HL-60 (cell line): ENCODE data around the gene CCER1.

Experiments used
- DNase-seq, 2 experiments: peaks; one replicate each; pipeline ENCODE4 v3.0.0-alpha.2; 2010 to 2020; ENCODE audit warnings: low read depth in 1 of 2, low spot score in 1 of 2
- H3K27ac ChIP-seq: fragments of 250-450 bp; sonication (Bioruptor Pico); replicated peaks from 2 replicates; pipeline ENCODE4 v1.5.1; 2020; ENCODE audit warnings: mild to moderate bottlenecking, moderate library complexity
- H3K27me3 ChIP-seq: fragments of 250-450 bp; sonication (Bioruptor Pico); 2 replicates; pipeline ENCODE4 v1.5.1; 2021; ENCODE audit warnings: mild to moderate bottlenecking, moderate library complexity; ENCODE audit not compliant: insufficient read depth, poor library complexity, severe bottlenecking
- H3K4me3 ChIP-seq: replicated peaks from 2 replicates; pipeline ENCODE4 v1.5.1; 2011; ENCODE audit warnings: mild to moderate bottlenecking, control low read depth, low read length; ENCODE audit not compliant: insufficient read depth
- GABPA ChIP-seq: IDR thresholded peaks from 2 replicates; pipeline ENCODE4 v1.6.1; 2012; ENCODE audit warnings: low read depth
- POLR2AphosphoS5 ChIP-seq: IDR thresholded peaks from 2 replicates; pipeline ENCODE4 v1.6.1; 2012; ENCODE audit warnings: low read depth
- SPI1 ChIP-seq: IDR thresholded peaks from 2 replicates; pipeline ENCODE4 v1.6.1; 2012; ENCODE audit warnings: low read depth, mild to moderate bottlenecking, borderline replicate concordance
- TF ChIP-seq, protein P1 (sequence below): IDR thresholded peaks from 2 replicates; pipeline ENCODE4 v1.6.1; 2012; ENCODE audit warnings: low read depth; ENCODE audit not compliant: insufficient replicate concordance
- TF ChIP-seq, protein P2 (sequence below): IDR thresholded peaks from one replicate; pipeline ENCODE4 v1.5.1; 2011; ENCODE audit warnings: low read length, control low read depth, inconsistent platforms; ENCODE audit not compliant: insufficient read depth

CCER1 gene

DNA sequence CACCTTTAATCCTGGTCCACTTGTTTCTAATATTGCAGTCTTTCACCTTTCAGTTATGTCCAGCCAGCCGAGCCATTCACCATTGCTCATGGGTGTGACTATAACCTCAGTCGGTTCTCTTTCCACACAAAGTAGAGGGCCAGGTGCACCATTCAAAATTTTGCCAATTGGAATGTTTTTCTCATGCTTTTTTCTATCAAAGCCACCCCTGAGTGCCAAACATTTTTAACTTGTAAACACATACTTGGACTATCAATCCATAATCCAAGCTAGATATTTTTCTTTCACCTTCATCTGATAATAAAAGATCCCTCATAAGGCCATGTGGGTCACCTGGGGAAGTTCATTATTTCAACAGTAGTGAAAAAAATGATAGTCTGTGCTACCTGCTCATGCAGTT, 52.4 kb downstream of the CCER1 start:
- H3K4me3 ChIP-seq: no peak overlapping the region
- TF ChIP-seq SPI1: no peak
- TF ChIP-seq, protein P1, sequence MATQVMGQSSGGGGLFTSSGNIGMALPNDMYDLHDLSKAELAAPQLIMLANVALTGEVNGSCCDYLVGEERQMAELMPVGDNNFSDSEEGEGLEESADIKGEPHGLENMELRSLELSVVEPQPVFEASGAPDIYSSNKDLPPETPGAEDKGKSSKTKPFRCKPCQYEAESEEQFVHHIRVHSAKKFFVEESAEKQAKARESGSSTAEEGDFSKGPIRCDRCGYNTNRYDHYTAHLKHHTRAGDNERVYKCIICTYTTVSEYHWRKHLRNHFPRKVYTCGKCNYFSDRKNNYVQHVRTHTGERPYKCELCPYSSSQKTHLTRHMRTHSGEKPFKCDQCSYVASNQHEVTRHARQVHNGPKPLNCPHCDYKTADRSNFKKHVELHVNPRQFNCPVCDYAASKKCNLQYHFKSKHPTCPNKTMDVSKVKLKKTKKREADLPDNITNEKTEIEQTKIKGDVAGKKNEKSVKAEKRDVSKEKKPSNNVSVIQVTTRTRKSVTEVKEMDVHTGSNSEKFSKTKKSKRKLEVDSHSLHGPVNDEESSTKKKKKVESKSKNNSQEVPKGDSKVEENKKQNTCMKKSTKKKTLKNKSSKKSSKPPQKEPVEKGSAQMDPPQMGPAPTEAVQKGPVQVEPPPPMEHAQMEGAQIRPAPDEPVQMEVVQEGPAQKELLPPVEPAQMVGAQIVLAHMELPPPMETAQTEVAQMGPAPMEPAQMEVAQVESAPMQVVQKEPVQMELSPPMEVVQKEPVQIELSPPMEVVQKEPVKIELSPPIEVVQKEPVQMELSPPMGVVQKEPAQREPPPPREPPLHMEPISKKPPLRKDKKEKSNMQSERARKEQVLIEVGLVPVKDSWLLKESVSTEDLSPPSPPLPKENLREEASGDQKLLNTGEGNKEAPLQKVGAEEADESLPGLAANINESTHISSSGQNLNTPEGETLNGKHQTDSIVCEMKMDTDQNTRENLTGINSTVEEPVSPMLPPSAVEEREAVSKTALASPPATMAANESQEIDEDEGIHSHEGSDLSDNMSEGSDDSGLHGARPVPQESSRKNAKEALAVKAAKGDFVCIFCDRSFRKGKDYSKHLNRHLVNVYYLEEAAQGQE: no peak
- TF ChIP-seq, protein P2, sequence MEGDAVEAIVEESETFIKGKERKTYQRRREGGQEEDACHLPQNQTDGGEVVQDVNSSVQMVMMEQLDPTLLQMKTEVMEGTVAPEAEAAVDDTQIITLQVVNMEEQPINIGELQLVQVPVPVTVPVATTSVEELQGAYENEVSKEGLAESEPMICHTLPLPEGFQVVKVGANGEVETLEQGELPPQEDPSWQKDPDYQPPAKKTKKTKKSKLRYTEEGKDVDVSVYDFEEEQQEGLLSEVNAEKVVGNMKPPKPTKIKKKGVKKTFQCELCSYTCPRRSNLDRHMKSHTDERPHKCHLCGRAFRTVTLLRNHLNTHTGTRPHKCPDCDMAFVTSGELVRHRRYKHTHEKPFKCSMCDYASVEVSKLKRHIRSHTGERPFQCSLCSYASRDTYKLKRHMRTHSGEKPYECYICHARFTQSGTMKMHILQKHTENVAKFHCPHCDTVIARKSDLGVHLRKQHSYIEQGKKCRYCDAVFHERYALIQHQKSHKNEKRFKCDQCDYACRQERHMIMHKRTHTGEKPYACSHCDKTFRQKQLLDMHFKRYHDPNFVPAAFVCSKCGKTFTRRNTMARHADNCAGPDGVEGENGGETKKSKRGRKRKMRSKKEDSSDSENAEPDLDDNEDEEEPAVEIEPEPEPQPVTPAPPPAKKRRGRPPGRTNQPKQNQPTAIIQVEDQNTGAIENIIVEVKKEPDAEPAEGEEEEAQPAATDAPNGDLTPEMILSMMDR: no peak
- no peak for TF ChIP-seq GABPA
- TF ChIP-seq POLR2AphosphoS5: no peak
- DNase-seq: no peak
- no peaks in the 10 kb centered on the region for H3K27me3 ChIP-seq
- H3K27ac ChIP-seq: no peak overlapping the region
